Measurements from ENCODE around the gene IER5L.
"Not testable (repeated sequence)": the region's sequence is repeated elsewhere in the genome, so short reads cannot be mapped to it uniquely, and the experiment has no call there.

GRCh38 chr9:129197045-129197444, 19.0 kb upstream of the IER5L start:
- TF ChIP-seq POLR2A (IDR thresholded peaks at IDR 0.05; ENCODE audit: low read depth); CTCF (IDR thresholded peaks at IDR 0.05): not testable (repeated sequence)

Data from esophagus muscularis mucosa (tissue), 3 donors.